HEK293T (cell line): ENCODE results near the gene SEMA6B.

Source experiments
- FOXA1 ChIP-seq: fragments of 450-650 bp; IDR thresholded peaks from 2 replicates; pipeline ENCODE4 v1.6.1; 2016; ENCODE audit warnings: mild to moderate bottlenecking
- FOXK2 ChIP-seq: fragments of 450-650 bp; IDR thresholded peaks from 2 replicates; pipeline ENCODE4 v1.6.1; 2016; ENCODE audit warnings: mild to moderate bottlenecking
- FOXM1 ChIP-seq: fragments of 450-650 bp; IDR thresholded peaks from 2 replicates; pipeline ENCODE4 v1.6.1; 2017; ENCODE audit warnings: mild to moderate bottlenecking, borderline replicate concordance
- PKNOX1 ChIP-seq: fragments of 450-650 bp; IDR thresholded peaks from 2 replicates; pipeline ENCODE4 v1.6.1; 2016
- SP1 ChIP-seq: fragments of 450-650 bp; IDR thresholded peaks from 2 replicates; pipeline ENCODE4 v1.6.1; 2017

- TF ChIP-seq FOXA1 (no peak), FOXK2 (no peak), FOXM1 (no peak), SP1 (no peak), PKNOX1 (no peak)
These were observed 43.1 kb downstream of the SEMA6B start for GRCh38 chr19:4516199-4516938.
